COR-L47 (cell line): ENCODE data around the gene XG.
"Not testable (repeated sequence)": the region's sequence is repeated elsewhere in the genome, so short reads cannot be mapped to it uniquely, and the experiment has no call there.

ENCODE experiments used
- DNase-seq: peaks from one replicate; lab custom pipeline; 2025; lab: John Stamatoyannopoulos, UW

Gene XG

GRCh38 chrX:2733286-2733685, 18.6 kb upstream of the XG start:
- DNase-seq, result no peak

GRCh38 chrX:2735270-2735669, 16.6 kb upstream of the XG start:
- no peak for DNase-seq

GRCh38 chrX:2740672-2741071, 11.2 kb upstream of the XG start:
- DNase-seq, result no peak

GRCh38 chrX:2741386-2741785, 10.5 kb upstream of the XG start:
- DNase-seq, result no peak

- DNase-seq, result not testable (repeated sequence)
Measured at GRCh38 chrX:2746250-2746649, 5.6 kb upstream of the XG start.

GRCh38 chrX:2748171-2748814, 3.5 kb upstream of the XG start:
- DNase-seq, result no peak

- DNase-seq, result no peak
Measured at GRCh38 chrX:2748815-2749188, 3.0 kb upstream of the XG start.

- DNase-seq, result no peak
Measured at GRCh38 chrX:2751291-2751690, 549 bp upstream of the XG start.

- not testable (repeated sequence) for DNase-seq
Measured at GRCh38 chrX:2752441-2752840, 601 bp downstream of the XG start.

- not testable (repeated sequence) for DNase-seq
Measured at GRCh38 chrX:2755163-2755715, 3.4 kb downstream of the XG start.

- DNase-seq, result no peak
Measured at GRCh38 chrX:2756548-2756947, 4.7 kb downstream of the XG start.

- no peak for DNase-seq
Measured at GRCh38 chrX:2761246-2761645, 9.4 kb downstream of the XG start.

GRCh38 chrX:2762671-2763070, 10.8 kb downstream of the XG start:
- not testable (repeated sequence) for DNase-seq

GRCh38 chrX:2764766-2765548, 13.1 kb downstream of the XG start:
- DNase-seq, result not testable (repeated sequence)

GRCh38 chrX:2765549-2765830, 13.7 kb downstream of the XG start:
- DNase-seq, result no peak

- DNase-seq, result no peak
Measured at GRCh38 chrX:2766906-2767305, 15.1 kb downstream of the XG start.

- peak; percentile 2 for DNase-seq
Measured at GRCh38 chrX:2767631-2768455, 16.0 kb downstream of the XG start.

GRCh38 chrX:2769615-2770014, 17.8 kb downstream of the XG start:
- no peak for DNase-seq

- not testable (repeated sequence) for DNase-seq
Measured at GRCh38 chrX:2773166-2774055, 21.6 kb downstream of the XG start.

GRCh38 chrX:2774057-2774456, 22.2 kb downstream of the XG start:
- no peak for DNase-seq

GRCh38 chrX:2774776-2775175, 22.9 kb downstream of the XG start:
- no peak for DNase-seq
